Activated naive CD8-positive, alpha-beta T cell treated with anti-CD3 and anti-CD28 coated beads for 36 hours (primary cell): ENCODE results near the gene CTNNA2. TPM values are rescaled to one million over a fixed set of nuclear protein-coding genes. Genes with fewer than 3 reads are reported as not detected.

Experiments
- DNase-seq: peaks from one replicate; pipeline ENCODE4 v3.0.0; 2021
- H3K27ac Mint-ChIP-seq: one replicate; pipeline ENCODE4 v1.8.0; 2022; ENCODE audit warnings: mild to moderate bottlenecking, moderate library complexity, mixed read lengths
- H3K27me3 Mint-ChIP-seq: one replicate; pipeline ENCODE4 v1.8.0; 2022; ENCODE audit warnings: mild to moderate bottlenecking, mixed read lengths
- H3K36me3 Mint-ChIP-seq: one replicate; pipeline ENCODE4 v1.8.0; 2021; ENCODE audit warnings: mild to moderate bottlenecking, mixed read lengths
- H3K4me1 Mint-ChIP-seq: one replicate; pipeline ENCODE4 v1.8.0; 2021; ENCODE audit warnings: mixed read lengths
- H3K4me3 Mint-ChIP-seq: one replicate; pipeline ENCODE4 v1.8.0; 2022; ENCODE audit warnings: mild to moderate bottlenecking, moderate library complexity, mixed read lengths
- H3K9me3 Mint-ChIP-seq: one replicate; pipeline ENCODE4 v1.8.0; 2022; ENCODE audit warnings: mixed read lengths
- total RNA-seq, 2 experiments: library from RNA; stranded (reverse); gene quantifications; one replicate each; pipeline ENCODE4 v1.2.3, GENCODE V29; 2021

The CTNNA2 gene
- total RNA-seq, 2 experiments from 2014 or later, result not detected

DNA sequence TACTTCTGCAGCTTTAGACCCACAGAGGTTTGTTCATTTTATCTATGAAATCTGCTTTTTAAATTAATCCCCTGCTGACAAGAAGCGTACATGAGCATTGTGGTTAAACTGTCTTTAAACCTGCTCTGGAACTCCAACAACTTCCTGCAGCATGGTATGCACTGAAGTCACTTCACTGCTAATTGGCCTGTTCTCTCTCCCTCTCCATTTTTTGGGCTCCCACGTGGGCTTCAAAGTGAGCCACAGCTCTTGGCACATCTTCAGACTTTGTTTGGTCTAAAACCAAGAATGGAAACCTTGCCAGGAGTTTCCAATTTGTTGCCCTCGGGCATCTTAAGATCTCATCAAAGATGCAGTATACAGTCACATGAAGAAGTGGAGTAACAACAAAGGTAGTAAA is 480.3 kb downstream of the CTNNA2 start:
- no peak overlapping the region for H3K4me3 Mint-ChIP-seq
- peaks cover 8% of the 10 kb centered on the region for H3K27me3 Mint-ChIP-seq
- no peaks in the 10 kb centered on the region for H3K4me1 Mint-ChIP-seq
- no peak overlapping the region for H3K27ac Mint-ChIP-seq
- no peaks in the 10 kb centered on the region for H3K36me3 Mint-ChIP-seq
- no peak for DNase-seq
- no peaks in the 10 kb centered on the region for H3K9me3 Mint-ChIP-seq

DNA sequence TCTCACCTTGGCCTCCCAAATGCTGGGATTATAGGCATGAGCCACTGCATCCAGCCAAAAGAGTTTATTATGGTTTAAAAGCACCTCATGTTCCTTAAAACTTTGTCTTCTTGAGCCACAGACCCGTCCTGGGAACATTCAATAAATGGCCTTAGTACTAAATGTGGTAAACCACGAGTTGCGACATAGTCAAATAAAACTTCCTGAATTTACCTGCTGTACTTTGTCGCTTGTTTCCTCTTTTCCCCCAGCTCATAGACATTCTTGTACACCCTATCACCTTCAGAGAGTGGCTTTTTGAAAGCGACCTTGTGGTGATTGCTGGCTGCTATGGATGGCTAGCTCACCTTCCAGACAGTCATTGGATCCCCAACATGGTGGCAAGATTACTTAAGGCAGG is 481.3 kb downstream of the CTNNA2 start:
- H3K4me3 Mint-ChIP-seq, result no peak overlapping the region
- no peaks in the 10 kb centered on the region for H3K4me1 Mint-ChIP-seq
- peaks cover 8% of the 10 kb centered on the region for H3K27me3 Mint-ChIP-seq
- H3K27ac Mint-ChIP-seq, result no peak overlapping the region
- H3K36me3 Mint-ChIP-seq, result no peaks in the 10 kb centered on the region
- H3K9me3 Mint-ChIP-seq, result peaks cover 1% of the 10 kb centered on the region
- no peak for DNase-seq

DNA sequence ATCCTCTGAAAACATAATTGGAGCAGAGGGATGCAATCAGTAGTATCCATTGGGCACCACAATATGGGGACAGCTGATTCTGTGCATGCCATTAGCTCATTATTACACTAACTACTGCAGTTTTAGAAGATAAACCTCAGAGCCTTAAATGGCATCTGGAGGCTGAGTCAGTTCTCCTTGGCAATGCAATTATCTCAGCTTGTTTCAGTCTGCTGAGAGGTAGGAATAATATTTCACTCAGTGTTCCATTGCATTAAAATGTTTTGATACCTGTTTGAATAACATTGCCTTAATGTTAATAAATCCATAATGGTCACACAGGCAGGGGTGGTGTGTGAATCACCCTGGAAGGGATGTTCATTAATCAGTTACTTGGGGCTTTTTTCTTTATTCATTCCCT is 482.1 kb downstream of the CTNNA2 start:
- H3K4me1 Mint-ChIP-seq, result no peaks in the 10 kb centered on the region
- H3K9me3 Mint-ChIP-seq, result peaks cover 2% of the 10 kb centered on the region
- H3K27ac Mint-ChIP-seq, result no peak overlapping the region
- no peaks in the 10 kb centered on the region for H3K36me3 Mint-ChIP-seq
- H3K27me3 Mint-ChIP-seq, result peaks cover 8% of the 10 kb centered on the region
- H3K4me3 Mint-ChIP-seq, result no peak overlapping the region
- no peak for DNase-seq

DNA sequence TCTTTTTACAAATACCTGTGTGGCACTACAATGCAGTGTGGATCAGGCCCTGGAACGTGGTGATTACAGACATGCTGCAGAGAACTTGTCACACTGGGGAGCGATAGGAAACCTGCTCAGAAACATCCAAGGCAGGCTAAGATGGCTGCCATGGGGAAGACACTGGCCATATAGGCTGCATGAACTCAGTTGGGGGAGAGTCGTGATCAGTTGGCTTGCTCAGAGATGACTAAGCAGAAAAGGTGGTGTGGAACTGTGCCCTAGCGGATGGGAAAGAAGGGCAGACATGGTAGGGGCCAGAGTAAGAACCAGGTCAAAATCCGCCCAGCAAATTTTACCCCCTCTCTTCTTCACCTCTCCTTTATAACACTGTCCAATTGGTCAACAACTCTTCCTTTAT is 483.9 kb downstream of the CTNNA2 start:
- Mint-ChIP-seq H3K27me3 (peaks cover 4% of the 10 kb centered on the region), H3K9me3 (peaks cover 2% of the 10 kb centered on the region), H3K4me1 (no peaks in the 10 kb centered on the region), H3K4me3 (no peak overlapping the region), H3K36me3 (no peaks in the 10 kb centered on the region), H3K27ac (no peak overlapping the region)
- no peak for DNase-seq

DNA sequence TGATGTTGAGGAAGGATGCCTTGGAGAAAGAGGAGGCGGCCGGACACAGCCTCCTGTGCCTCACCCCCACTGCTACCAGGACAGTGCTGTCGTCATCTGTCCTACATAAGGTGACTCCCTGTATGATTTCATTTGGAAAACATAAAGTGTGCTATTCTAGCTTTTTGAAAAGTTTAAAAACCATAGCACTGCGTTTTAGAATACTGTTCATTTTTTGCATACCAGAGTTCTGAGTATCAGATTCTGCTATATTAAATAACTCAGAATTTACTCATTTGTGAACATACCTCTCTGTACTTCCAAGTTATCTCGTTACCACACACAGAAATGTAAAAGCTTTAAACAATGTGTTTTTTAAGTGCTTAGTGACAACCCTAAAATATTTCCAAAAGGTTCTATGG is 488.9 kb downstream of the CTNNA2 start:
- H3K27ac Mint-ChIP-seq, result no peak overlapping the region
- DNase-seq, result no peak
- H3K9me3 Mint-ChIP-seq, result peaks cover 2% of the 10 kb centered on the region
- H3K36me3 Mint-ChIP-seq, result no peaks in the 10 kb centered on the region
- H3K4me1 Mint-ChIP-seq, result no peaks in the 10 kb centered on the region
- H3K4me3 Mint-ChIP-seq, result no peak overlapping the region
- H3K27me3 Mint-ChIP-seq, result no peaks in the 10 kb centered on the region

DNA sequence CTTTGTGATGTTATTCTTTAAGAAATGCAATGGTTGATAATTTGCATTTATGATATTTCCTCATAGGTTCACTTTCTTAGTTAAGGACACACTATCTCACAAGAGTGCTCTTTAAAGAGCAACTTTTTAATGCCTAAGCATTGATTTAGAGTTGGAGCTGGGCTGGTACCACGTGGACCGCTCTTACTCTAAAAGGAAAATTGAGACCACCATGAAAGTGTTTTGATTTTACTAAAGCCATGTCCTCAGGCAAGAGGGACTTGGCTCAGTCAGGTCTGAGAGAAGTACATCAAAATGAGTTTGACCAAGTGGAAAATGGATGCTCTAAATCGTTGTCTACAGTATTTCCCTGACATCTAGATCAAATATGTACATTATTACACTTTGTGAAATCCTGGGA is 489.3 kb downstream of the CTNNA2 start:
- Mint-ChIP-seq H3K27me3 (no peaks in the 10 kb centered on the region), H3K36me3 (no peaks in the 10 kb centered on the region), H3K9me3 (peaks cover 2% of the 10 kb centered on the region), H3K27ac (no peak overlapping the region), H3K4me3 (no peak overlapping the region), H3K4me1 (no peaks in the 10 kb centered on the region)
- no peak for DNase-seq

DNA sequence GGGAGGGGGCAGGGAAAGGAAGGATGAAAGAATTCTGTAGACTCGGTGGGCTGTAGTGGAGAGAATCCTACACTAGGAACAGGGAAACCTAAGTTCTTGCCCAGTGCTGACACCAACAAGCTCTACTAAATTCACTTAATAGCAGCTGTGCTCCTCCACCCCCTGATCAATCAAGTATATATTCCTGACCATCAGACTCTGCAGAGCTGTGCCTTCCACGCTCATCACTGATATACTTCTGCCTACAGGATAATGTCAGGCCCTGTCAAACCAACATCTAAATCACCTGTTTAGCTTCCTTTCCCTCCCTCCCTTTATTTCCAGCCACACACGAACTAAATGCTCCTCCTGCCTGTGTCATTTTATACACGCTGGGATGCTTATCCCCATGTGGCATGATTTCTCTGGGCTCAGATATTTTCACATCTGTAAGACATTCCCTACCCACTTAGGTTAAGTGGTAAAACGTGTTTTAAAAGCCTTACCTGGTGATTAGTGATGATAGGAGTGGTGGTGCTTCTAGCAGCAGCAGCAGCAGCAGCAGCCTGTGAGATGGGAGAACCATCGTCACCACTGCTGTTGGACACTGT is 489.8 kb downstream of the CTNNA2 start:
- Mint-ChIP-seq H3K4me3 (no peak overlapping the region), H3K27me3 (no peaks in the 10 kb centered on the region), H3K9me3 (peaks cover 2% of the 10 kb centered on the region), H3K36me3 (no peaks in the 10 kb centered on the region), H3K27ac (no peak overlapping the region), H3K4me1 (no peaks in the 10 kb centered on the region)
- DNase-seq, result no peak

DNA sequence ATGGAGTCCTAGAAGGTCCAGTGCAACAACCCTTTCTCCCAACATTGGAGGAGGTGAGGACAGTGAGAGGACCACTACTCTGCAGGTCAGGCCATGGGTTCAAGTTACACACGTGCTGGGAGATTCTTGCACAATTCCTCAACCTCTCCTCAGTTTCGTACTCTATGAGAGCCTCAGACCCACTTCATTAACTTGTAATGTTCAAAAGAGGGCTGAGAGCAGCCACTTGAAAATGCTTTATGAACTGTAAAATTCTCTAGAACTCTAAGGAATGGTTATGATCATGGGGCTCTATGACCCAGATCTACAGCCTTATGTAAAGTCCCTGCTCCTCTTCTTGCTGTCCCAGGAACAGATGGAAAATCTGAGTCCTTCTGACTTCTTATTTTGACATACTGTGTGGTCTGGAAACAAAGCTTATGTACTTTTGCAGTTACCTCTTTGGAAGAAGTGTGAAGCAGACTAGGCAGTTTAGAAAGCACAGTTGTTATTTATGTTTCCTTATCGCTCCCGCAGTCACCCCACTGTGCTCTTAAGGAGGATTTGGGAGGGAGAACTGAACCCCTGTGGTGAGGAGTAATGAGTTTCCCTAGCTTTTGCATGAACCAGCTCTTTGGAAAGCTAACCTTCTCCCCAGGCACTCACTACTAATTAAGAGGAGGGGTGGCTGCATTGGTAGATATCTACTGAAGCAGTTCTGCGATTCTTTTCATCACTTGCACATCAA is 495.1 kb downstream of the CTNNA2 start:
- DNase-seq, result no peak
- Mint-ChIP-seq H3K4me1 (no peaks in the 10 kb centered on the region), H3K4me3 (no peak overlapping the region), H3K36me3 (no peaks in the 10 kb centered on the region), H3K9me3 (no peaks in the 10 kb centered on the region), H3K27ac (no peak overlapping the region), H3K27me3 (no peaks in the 10 kb centered on the region)

DNA sequence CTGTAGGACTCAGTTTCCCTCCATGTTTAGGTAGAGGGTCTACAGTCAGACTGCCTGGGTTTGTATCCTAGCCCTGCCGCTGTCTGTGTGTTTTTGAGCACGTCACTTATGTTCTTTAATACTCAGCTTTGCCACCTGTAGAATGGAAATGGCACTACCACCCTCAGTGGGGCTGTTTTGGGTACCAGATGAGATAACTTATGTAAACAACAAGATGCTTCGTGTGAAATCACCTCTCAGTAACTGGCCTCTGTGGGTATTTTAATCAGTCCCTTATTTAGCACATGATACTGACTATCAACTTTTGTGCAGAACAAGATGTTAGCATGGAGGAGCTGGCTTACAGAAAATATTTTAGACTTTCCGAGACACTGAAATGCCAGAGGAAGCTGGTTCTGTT is 495.7 kb downstream of the CTNNA2 start:
- Mint-ChIP-seq H3K9me3 (no peaks in the 10 kb centered on the region), H3K27me3 (no peaks in the 10 kb centered on the region), H3K27ac (no peak overlapping the region), H3K4me3 (no peak overlapping the region), H3K4me1 (no peaks in the 10 kb centered on the region), H3K36me3 (no peaks in the 10 kb centered on the region)
- DNase-seq, result no peak

DNA sequence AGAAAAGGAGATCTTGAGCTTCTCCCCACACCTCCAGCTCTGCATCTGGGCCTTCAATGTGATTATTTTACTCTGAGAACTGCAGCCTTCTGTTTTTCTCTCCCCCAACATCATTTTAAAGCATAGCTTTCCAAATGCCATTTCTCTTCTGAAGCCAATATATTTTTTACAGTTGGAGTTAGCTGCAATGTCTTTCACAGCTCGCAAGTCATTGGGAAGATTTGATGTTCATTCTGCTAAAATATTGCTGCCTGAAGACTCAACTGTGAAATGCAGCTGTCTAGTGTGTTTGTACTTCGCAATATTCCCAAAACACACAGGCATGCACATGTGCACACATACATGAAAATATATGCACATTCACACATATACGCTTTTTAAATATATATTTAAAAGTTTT is 496.4 kb downstream of the CTNNA2 start:
- Mint-ChIP-seq H3K4me3 (no peak overlapping the region), H3K27me3 (no peaks in the 10 kb centered on the region), H3K27ac (no peak overlapping the region), H3K36me3 (no peaks in the 10 kb centered on the region), H3K4me1 (no peaks in the 10 kb centered on the region), H3K9me3 (no peaks in the 10 kb centered on the region)
- DNase-seq, result no peak

DNA sequence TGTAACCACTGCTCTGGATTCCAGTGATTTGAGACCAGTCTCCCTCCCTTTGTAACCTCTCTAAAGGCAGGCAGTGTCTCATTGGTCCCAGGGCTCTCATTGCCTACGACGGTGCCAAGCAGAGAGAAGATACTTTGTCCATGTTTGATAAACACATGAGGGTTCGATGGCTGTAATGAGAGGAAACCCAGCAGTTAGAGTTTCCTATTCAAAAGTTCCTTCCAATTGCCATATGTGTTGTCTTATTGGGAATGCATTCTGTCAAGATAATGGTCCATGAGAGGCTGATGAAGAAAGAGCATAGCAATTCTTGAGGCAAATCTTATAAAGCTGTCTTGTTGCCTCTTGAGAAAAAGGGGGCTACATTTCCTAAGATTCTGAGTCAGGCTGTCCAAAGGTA is 499.2 kb downstream of the CTNNA2 start:
- DNase-seq, result no peak
- Mint-ChIP-seq H3K27me3 (no peaks in the 10 kb centered on the region), H3K4me3 (no peak overlapping the region), H3K36me3 (no peaks in the 10 kb centered on the region), H3K4me1 (no peaks in the 10 kb centered on the region), H3K9me3 (no peaks in the 10 kb centered on the region), H3K27ac (no peak overlapping the region)

DNA sequence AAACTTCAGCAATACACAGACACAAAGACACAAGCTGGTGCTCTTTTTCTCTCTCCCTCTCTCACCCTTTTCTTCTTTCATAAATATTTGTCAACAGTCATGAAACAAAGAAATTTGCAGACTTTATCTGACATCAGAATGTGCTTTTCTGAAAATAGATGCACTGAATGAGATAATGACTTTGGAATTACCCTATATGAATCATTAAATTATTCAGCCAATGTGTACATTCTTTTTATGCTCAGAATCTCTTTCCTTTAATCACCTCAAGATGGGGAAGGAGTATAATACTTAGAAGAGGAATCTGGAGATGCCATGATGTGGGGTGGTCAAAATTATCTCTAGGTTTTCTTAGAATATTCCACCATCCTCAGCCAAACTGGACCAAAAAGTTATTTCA is 501.8 kb downstream of the CTNNA2 start:
- Mint-ChIP-seq H3K36me3 (no peaks in the 10 kb centered on the region), H3K4me1 (no peaks in the 10 kb centered on the region), H3K27ac (no peak overlapping the region), H3K27me3 (no peaks in the 10 kb centered on the region), H3K9me3 (no peaks in the 10 kb centered on the region), H3K4me3 (no peak overlapping the region)
- DNase-seq, result no peak

DNA sequence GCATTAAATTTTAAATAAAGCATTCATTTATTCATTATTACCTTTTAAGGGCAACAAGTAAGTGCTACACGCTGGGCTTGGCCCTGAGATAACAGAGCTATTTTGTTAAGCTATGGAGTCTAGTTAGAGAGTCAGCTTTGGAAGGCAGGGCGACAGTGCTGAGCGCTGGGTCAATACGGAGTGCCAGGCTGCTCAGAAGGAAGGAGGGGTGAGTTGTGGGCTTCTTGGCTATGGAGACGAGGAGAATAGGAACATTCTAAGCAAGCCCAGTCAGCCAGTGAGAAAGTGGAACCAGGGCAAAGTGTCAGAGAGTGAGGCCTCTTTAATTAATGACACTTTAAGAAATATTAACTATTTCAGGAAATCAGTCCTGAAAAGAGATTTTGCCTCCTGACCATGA is 503.3 kb downstream of the CTNNA2 start:
- Mint-ChIP-seq H3K4me1 (no peaks in the 10 kb centered on the region), H3K36me3 (no peaks in the 10 kb centered on the region), H3K4me3 (no peak overlapping the region), H3K9me3 (no peaks in the 10 kb centered on the region), H3K27me3 (no peaks in the 10 kb centered on the region), H3K27ac (no peak overlapping the region)
- DNase-seq, result no peak

DNA sequence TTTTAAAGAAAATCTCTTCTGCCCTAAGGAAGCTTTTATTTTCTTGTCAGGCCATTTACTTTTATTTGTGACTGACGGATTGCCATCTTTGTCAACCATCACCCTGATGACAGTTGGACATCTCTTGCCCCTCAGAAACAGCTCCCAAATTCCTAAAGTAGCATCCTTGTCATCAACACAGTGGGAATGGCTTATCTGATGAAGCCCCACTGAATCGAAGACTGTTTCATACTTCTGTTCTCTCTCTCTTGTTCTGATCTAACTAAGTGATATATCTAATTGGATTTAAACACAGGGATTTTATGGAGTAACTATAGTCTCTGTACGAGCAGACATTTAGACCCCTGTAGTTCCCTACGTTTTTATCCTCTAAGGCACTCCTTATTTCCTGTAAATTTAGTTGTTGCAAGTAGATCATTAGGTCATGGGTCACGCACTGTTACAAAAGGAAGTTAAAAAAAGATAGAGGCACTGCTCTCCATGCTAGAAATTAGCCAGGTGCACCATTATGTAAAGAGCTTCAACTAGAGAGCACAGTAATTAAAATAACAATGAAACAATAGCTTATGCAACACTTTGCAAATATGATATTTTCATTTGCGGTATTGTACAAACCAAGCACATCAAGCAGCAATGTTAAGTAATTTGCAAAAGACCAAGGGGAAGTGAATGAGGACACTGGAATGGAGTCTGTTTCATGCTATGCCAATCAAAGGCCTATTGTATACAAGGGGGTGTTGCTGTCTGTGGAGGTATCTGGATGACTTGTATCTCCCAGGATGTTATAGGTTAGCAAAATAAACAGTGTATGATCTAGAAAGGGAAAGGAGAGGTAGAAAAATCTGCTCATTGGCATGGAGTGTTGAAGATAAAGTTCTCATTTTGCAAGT is 507.0 kb downstream of the CTNNA2 start:
- Mint-ChIP-seq H3K36me3 (no peaks in the 10 kb centered on the region), H3K27me3 (no peaks in the 10 kb centered on the region), H3K27ac (no peak overlapping the region), H3K4me3 (no peak overlapping the region), H3K4me1 (no peaks in the 10 kb centered on the region), H3K9me3 (no peaks in the 10 kb centered on the region)
- no peak for DNase-seq

DNA sequence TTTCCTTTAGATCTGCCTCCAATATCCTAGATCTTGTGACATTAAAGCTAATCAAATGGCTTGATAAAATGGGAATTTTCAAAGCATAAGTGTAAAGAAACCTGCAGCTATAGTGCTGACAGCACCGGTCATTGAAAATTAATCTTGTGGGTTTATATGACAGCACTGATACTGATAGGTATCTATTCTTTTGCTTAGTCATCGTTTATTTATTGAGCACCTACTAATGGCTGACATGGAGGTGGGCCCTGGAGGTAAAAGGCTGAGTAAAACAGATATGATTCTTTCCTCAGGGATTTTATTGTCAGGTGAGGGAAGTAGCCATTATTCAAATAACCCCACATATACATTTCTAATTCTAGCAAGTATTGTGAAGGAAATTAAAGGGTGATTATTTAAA is 509.2 kb downstream of the CTNNA2 start:
- Mint-ChIP-seq H3K4me3 (no peak overlapping the region), H3K27me3 (no peaks in the 10 kb centered on the region), H3K4me1 (no peaks in the 10 kb centered on the region), H3K36me3 (no peaks in the 10 kb centered on the region), H3K9me3 (no peaks in the 10 kb centered on the region), H3K27ac (no peak overlapping the region)
- DNase-seq, result no peak
